NCI-H2196 (cell line): ENCODE results near the gene ACSM5.
"Not testable (repeated sequence)": the region's sequence is repeated elsewhere in the genome, so short reads cannot be mapped to it uniquely, and the experiment has no call there.

Experiments used
- DNase-seq: peaks from one replicate; lab custom pipeline; 2025; ENCODE audit not compliant: unreplicated experiment; lab: John Stamatoyannopoulos, UW

Gene ACSM5

GRCh38 chr16:20446652-20447393 lies 37.5 kb downstream of the ACSM5 start:
- not testable (repeated sequence) for DNase-seq

GRCh38 chr16:20451364-20451763 lies 42.0 kb downstream of the ACSM5 start, which contains the start of gene ACSM2A:
ACSM2A (plus strand) TSS chr16:20451521; CDS start chr16:20460115, 8,594 bp downstream.
- DNase-seq: not testable (repeated sequence)

- not testable (repeated sequence) for DNase-seq
Observed at GRCh38 chr16:20453633-20454032, 44.3 kb downstream of the ACSM5 start.

GRCh38 chr16:20459227-20459626 lies 49.9 kb downstream of the ACSM5 start:
- not testable (repeated sequence) for DNase-seq

- not testable (repeated sequence) for DNase-seq
Observed at GRCh38 chr16:20460313-20460712, 51.0 kb downstream of the ACSM5 start.

DNA sequence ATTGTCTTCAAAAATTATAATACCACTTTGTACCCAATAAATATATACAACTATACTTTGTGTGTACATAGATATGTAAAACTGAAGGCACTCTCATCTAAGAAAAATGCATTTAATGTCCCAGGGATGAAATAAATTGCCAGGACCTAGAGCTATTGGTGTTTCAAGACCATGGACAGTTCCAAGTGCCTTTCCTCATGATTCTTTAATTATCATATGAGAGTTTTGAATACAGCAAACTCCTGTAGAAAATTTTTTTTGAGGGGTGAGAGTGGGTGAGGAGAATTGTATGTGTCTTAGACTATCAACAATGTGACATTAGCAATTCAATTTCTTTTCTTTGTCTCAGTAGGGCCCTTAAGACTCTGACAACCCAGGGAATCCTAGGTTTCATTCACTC lies 59.6 kb downstream of the ACSM5 start:
- not testable (repeated sequence) for DNase-seq

DNA sequence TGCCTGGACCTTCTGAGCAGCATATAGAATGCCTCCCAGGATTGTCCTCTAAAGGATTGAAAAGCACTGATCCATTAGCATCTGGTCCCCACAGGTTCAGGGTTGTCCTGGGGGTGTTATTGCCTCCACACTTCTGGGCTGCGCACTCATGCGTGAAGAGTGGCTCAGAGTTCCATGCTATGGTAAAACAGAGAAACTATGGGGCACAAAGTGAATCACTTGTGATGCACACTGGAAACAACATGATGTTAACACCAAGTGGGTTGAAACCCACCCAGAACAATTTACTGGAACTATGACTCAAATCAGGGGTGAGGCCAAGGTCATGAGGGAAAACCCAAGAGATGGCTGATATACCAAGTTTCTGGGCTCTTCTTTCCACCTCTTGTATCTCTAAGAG lies 60.6 kb downstream of the ACSM5 start:
- DNase-seq: not testable (repeated sequence)

DNA sequence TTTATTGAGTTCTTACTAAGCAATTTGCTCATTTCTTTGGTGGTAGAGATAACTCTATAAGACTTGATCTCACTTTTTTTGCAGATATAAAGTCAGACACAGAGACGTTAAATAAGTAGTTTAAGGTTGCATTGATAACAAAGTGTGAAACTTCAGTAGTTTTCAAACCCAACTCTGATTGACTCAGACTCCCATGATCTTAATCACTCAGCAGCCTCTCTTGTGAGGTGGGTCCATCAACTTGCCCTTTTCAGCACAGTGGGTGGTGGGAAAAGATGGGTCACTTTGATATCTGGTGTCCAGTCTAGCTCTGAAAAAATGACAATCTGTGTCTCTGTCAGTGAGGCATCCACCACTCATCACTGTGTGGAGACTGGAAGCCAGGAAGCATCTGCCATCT lies 61.4 kb downstream of the ACSM5 start:
- DNase-seq: not testable (repeated sequence)

GRCh38 chr16:20477188-20477744 lies 67.9 kb downstream of the ACSM5 start:
- DNase-seq: not testable (repeated sequence)

DNA sequence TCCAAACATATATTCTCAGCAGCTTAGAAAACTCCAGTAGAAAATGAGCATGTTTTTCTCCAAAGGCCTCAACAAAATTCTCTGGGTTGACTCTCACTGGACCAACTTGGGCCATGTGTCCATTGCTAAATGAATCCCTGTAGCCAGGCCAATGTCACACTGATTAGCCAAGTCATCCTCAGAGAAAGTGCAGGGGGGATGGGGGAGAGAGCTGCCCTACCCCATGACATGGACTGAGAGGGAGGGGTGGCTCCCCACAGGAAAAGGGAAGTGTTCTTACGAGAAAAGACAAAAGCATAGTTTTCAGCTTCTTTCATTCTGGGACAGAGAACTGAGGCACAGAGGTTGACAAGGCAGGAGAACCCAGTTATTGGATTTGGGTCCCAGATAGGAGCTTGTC lies 74.7 kb downstream of the ACSM5 start:
- DNase-seq: not testable (repeated sequence)

GRCh38 chr16:20484726-20485125 lies 75.4 kb downstream of the ACSM5 start:
- DNase-seq: no peak

GRCh38 chr16:20485408-20485807 lies 76.1 kb downstream of the ACSM5 start:
- no peak for DNase-seq
